ENCODE measurements around the gene ALG12.

Gene ALG12

GRCh38 chr22:49903322-49904039 is 14.8 kb downstream of the ALG12 start:
- H3K27ac Mint-ChIP-seq: no peak overlapping the region
- no peaks in the 10 kb centered on the region for H3K27me3 Mint-ChIP-seq
- ATAC-seq (no peak), DNase-seq (no peak)
- H3K4me3 Mint-ChIP-seq: no peak overlapping the region
- peaks cover 13% of the 10 kb centered on the region for H3K4me1 Mint-ChIP-seq
- H3K9me3 Mint-ChIP-seq: peaks cover 8 to 15% of the 10 kb centered on the region in 2 donors

GRCh38 chr22:49901457-49901856 is 16.8 kb downstream of the ALG12 start:
- no peak for DNase-seq
- no peak for ATAC-seq
- Mint-ChIP-seq H3K4me3 (no peak overlapping the region), H3K9me3 (peaks cover 8 to 15% of the 10 kb centered on the region in 2 donors), H3K4me1 (peaks cover 8% of the 10 kb centered on the region), H3K27me3 (no peaks in the 10 kb centered on the region), H3K27ac (no peak overlapping the region)

- Mint-ChIP-seq H3K9me3 (peaks cover 8 to 15% of the 10 kb centered on the region in 2 donors), H3K27me3 (no peaks in the 10 kb centered on the region), H3K27ac (peak overlapping the region; percentile 40 to 86), H3K4me3 (no peak overlapping the region), H3K4me1 (peaks cover 8% of the 10 kb centered on the region)
- ATAC-seq (no peak), DNase-seq (no peak)
Measured at GRCh38 chr22:49900441-49901230, 17.6 kb downstream of the ALG12 start.

- no peaks in the 10 kb centered on the region for H3K27me3 Mint-ChIP-seq
- ATAC-seq: peak; percentile 80
- peaks cover 8% of the 10 kb centered on the region for H3K4me1 Mint-ChIP-seq
- H3K9me3 Mint-ChIP-seq: peaks cover 8 to 19% of the 10 kb centered on the region in 2 donors
- H3K4me3 Mint-ChIP-seq: no peak overlapping the region
- H3K27ac Mint-ChIP-seq: peak overlapping the region in 1 of 2 donors; percentile 72
- no peak for DNase-seq
Measured at GRCh38 chr22:49899530-49899929, 18.7 kb downstream of the ALG12 start.

- H3K9me3 Mint-ChIP-seq: peaks cover 8 to 23% of the 10 kb centered on the region in 2 donors
- no peak for ATAC-seq
- H3K4me3 Mint-ChIP-seq: no peak overlapping the region
- H3K27ac Mint-ChIP-seq: no peak overlapping the region
- DNase-seq: no peak
- peaks cover 8% of the 10 kb centered on the region for H3K4me1 Mint-ChIP-seq
- no peaks in the 10 kb centered on the region for H3K27me3 Mint-ChIP-seq
Measured at GRCh38 chr22:49897015-49897684, 21.1 kb downstream of the ALG12 start.

GRCh38 chr22:49896201-49896600 is 22.0 kb downstream of the ALG12 start:
- Mint-ChIP-seq H3K27ac (peak overlapping the region in 1 of 2 donors; percentile 81), H3K27me3 (no peaks in the 10 kb centered on the region), H3K9me3 (peaks cover 3 to 14% of the 10 kb centered on the region in 2 donors), H3K4me1 (peaks cover 8% of the 10 kb centered on the region), H3K4me3 (no peak overlapping the region)
- no peak for ATAC-seq
- DNase-seq: no peak

- Mint-ChIP-seq H3K27me3 (no peaks in the 10 kb centered on the region), H3K9me3 (peaks cover 0 to 9% of the 10 kb centered on the region in 2 donors), H3K4me1 (peaks cover 4% of the 10 kb centered on the region), H3K27ac (no peak overlapping the region), H3K4me3 (no peak overlapping the region)
- no peak for ATAC-seq
- DNase-seq: no peak
Measured at GRCh38 chr22:49894322-49895054, 23.8 kb downstream of the ALG12 start.

- ATAC-seq: no peak
- DNase-seq: no peak
- Mint-ChIP-seq H3K4me3 (no peak overlapping the region), H3K27ac (no peak overlapping the region), H3K4me1 (no peaks in the 10 kb centered on the region), H3K27me3 (no peaks in the 10 kb centered on the region), H3K9me3 (peaks cover 0 to 9% of the 10 kb centered on the region in 2 donors)
Measured at GRCh38 chr22:49893025-49893424, 25.2 kb downstream of the ALG12 start.

- Mint-ChIP-seq H3K4me3 (no peak overlapping the region), H3K4me1 (no peaks in the 10 kb centered on the region), H3K27me3 (no peaks in the 10 kb centered on the region), H3K9me3 (peaks cover 0 to 9% of the 10 kb centered on the region in 2 donors), H3K27ac (peak overlapping the region in 1 of 2 donors; percentile 24)
- ATAC-seq (no peak), DNase-seq (no peak)
Measured at GRCh38 chr22:49892226-49892899, 25.9 kb downstream of the ALG12 start.

GRCh38 chr22:49889071-49889470 is 29.2 kb downstream of the ALG12 start:
- DNase-seq: no peak
- Mint-ChIP-seq H3K4me3 (no peak overlapping the region), H3K27me3 (no peaks in the 10 kb centered on the region), H3K27ac (no peak overlapping the region), H3K9me3 (no peaks in the 10 kb centered on the region), H3K4me1 (peaks cover 5% of the 10 kb centered on the region)
- no peak for ATAC-seq

GRCh38 chr22:49887702-49888101 is 30.5 kb downstream of the ALG12 start:
- Mint-ChIP-seq H3K4me3 (no peak overlapping the region), H3K4me1 (peaks cover 5% of the 10 kb centered on the region), H3K27ac (no peak overlapping the region), H3K9me3 (no peaks in the 10 kb centered on the region), H3K27me3 (no peaks in the 10 kb centered on the region)
- no peak for ATAC-seq
- no peak for DNase-seq

GRCh38 chr22:49887064-49887451 is 31.2 kb downstream of the ALG12 start:
- Mint-ChIP-seq H3K9me3 (no peaks in the 10 kb centered on the region), H3K27ac (peak overlapping the region in 1 of 2 donors; percentile 74), H3K4me1 (peaks cover 11% of the 10 kb centered on the region), H3K4me3 (no peak overlapping the region), H3K27me3 (no peaks in the 10 kb centered on the region)
- ATAC-seq (no peak), DNase-seq (no peak)

- DNase-seq: no peak
- Mint-ChIP-seq H3K27ac (peak overlapping the region in 1 of 2 donors; percentile 74), H3K27me3 (no peaks in the 10 kb centered on the region), H3K9me3 (no peaks in the 10 kb centered on the region), H3K4me1 (peaks cover 17% of the 10 kb centered on the region), H3K4me3 (no peak overlapping the region)
- ATAC-seq: no peak
Measured at GRCh38 chr22:49886346-49887063, 31.7 kb downstream of the ALG12 start.

- no peak for DNase-seq
- ATAC-seq: no peak
- H3K27me3 Mint-ChIP-seq: no peaks in the 10 kb centered on the region
- no peak overlapping the region for H3K4me3 Mint-ChIP-seq
- H3K27ac Mint-ChIP-seq: no peak overlapping the region
- H3K9me3 Mint-ChIP-seq: no peaks in the 10 kb centered on the region
- H3K4me1 Mint-ChIP-seq: peaks cover 17% of the 10 kb centered on the region
Measured at GRCh38 chr22:49885881-49886280, 32.4 kb downstream of the ALG12 start.

Measured in stimulated activated naive CD8-positive, alpha-beta T cell treated with anti-CD3 and anti-CD28 coated beads, Interleukin-15, amount 100 ng/mL, for 72 hours (primary cell).